ENCODE measurements around the gene RGR.
A peak's percentile ranks its signal among the peaks of the same experiment; 100 is the strongest.

RGR gene

DNA sequence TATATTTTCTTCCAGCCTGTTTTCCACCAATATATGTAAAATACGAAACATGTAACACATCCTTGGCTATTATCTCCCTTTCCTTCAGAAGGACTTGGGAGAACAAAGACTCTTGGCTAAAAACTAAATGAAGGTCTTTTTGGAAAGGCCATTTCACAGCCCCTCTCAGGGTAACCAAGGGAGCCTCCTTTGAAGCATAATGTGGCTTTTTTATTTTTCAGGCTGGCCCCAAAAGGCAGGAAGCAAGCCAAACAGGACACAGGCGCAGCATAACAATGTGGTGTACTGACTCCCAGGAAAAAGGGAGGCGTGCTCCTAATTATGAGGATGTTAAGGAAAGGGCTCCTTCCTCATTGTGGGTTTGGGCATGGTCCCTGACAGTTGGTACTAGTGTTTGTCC is 53.2 kb downstream of the RGR start:
- peaks cover 6 to 29% of the 10 kb centered on the region in 2 donors for H3K27me3 Mint-ChIP-seq
- ATAC-seq (replicated peaks): no peak
- H3K27ac Mint-ChIP-seq: no peak overlapping the region
- H3K4me1 Mint-ChIP-seq (ENCODE audit: low read depth in 2 of 2): no peaks in the 10 kb centered on the region
- no peak overlapping the region for H3K4me3 Mint-ChIP-seq
- no peaks in the 10 kb centered on the region for H3K9me3 Mint-ChIP-seq
- H3K36me3 Mint-ChIP-seq (ENCODE audit: insufficient read depth): no peaks in the 10 kb centered on the region
- no peak for DNase-seq

DNA sequence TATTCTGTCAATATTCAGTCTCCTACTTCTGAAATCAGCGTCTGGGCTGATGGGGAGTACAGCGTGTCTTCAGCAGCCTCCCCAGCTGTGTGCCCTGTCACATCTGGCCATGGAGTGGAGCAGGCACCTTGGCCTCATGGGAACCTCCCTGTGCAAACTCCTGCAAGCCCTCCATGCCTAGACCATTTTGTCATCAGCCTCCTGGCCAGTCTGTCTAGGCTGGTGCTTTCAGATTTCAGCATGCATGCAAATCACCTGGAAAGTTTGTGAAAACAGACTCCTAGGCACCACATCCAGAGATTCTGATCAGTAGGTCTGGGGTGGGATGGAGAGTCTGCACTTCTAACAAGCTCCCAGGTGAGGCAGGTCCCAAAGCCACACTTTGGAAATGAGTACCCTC is 57.4 kb downstream of the RGR start:
- peaks cover 6 to 29% of the 10 kb centered on the region in 2 donors for H3K27me3 Mint-ChIP-seq
- no peak for ATAC-seq (replicated peaks)
- no peaks in the 10 kb centered on the region for H3K36me3 Mint-ChIP-seq (ENCODE audit: insufficient read depth)
- H3K9me3 Mint-ChIP-seq: no peaks in the 10 kb centered on the region
- no peak overlapping the region for H3K4me3 Mint-ChIP-seq
- no peak overlapping the region for H3K27ac Mint-ChIP-seq
- DNase-seq: no peak
- no peaks in the 10 kb centered on the region for H3K4me1 Mint-ChIP-seq (ENCODE audit: low read depth in 2 of 2)

DNA sequence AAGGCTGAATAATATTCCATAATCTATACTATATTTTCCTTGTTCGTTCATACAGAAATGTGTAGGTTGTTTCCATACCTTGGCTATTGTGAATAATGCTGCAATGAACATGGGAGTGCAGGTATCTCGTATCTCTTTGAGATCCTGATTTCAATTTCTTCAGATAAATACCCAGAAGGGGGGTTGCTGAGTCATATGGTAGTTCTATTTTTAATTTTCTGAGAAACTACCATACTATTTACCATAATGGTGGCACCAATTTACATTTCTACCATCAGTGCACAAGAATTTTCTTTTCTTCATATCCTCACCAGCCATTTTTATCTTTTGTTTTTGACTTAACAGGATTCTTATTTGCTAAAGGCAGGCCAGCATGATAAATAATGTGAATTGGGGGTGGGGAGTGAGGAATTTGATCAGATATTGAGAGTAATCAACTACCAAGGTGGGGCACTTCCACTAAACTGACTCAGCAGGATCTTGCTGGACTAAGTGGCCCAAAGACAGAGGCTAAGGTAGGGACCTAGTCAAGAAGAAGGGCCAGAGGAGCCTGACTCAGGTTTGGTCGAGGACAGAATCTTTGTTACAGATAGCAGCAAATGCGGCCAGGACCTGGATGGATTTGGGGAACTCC is 62.0 kb downstream of the RGR start:
- no peaks in the 10 kb centered on the region for H3K9me3 Mint-ChIP-seq
- no peaks in the 10 kb centered on the region for H3K36me3 Mint-ChIP-seq (ENCODE audit: insufficient read depth)
- DNase-seq (no peak), ATAC-seq (replicated peaks) (no peak)
- no peak overlapping the region for H3K27ac Mint-ChIP-seq
- H3K27me3 Mint-ChIP-seq: peaks cover 0 to 7% of the 10 kb centered on the region in 2 donors
- H3K4me3 Mint-ChIP-seq: no peak overlapping the region
- peaks cover 6 to 10% of the 10 kb centered on the region in 2 donors for H3K4me1 Mint-ChIP-seq (ENCODE audit: low read depth in 2 of 2)

DNA sequence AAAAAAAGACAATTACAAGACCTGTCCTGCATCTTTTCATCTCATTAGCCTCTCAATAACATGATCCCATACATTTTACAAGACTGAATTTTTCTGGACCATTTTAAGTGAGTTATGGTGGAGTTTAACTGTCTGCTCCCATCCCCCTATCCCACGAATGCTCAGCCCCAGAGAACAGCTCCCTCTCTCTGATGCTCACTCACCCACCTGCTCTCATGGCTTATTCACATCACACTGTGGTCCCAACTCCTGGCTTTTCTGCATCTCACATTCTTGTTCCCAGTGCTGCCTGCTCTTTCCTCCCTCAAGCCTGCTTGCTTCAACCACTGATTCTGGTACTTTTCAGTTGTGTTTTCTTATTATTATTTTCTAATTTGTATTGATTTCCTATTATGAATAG is 63.2 kb downstream of the RGR start:
- DNase-seq: no peak
- Mint-ChIP-seq H3K9me3 (no peaks in the 10 kb centered on the region), H3K36me3 (ENCODE audit: insufficient read depth) (no peaks in the 10 kb centered on the region), H3K4me1 (ENCODE audit: low read depth in 2 of 2) (peaks cover 6 to 10% of the 10 kb centered on the region in 2 donors), H3K27me3 (no peaks in the 10 kb centered on the region), H3K4me3 (no peak overlapping the region), H3K27ac (no peak overlapping the region)
- ATAC-seq (replicated peaks): no peak

DNA sequence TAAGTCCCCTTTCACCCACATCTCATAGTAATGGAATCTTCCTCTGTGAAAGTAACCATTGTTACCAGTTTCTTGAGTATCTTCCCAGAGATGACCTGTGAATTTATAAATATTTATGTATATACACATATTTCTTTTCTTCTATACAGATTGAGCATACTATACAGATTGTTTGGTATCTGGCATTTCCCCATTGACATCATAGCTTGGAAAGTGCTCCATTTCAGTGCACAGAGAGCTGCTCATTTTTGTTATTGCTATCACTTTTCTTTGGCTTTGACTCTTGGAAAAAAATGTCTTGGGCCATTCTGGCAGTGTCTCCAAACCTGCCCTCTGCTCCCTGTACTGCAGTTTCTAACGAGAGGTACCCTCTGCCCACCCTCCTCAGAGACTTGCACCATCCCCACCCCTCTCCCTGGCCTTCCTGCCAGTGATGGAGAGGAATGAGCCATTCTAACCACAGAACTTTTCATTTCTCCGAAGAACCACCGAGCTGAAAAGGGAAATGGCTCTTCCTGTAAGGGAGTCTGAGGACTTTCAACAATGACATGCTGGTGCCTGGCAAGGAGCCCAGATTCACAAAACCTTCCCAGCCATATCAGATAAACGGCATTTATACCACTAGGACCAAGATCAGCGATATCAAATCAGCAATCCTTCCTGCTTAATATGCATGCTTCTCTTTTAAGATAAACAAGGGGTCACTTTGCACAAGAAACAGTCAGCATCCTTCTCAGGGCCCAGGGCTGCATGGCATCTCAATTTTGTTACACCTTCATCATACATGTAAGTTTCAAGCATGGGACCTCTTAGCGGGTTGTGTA is 63.8 kb downstream of the RGR start:
- H3K9me3 Mint-ChIP-seq: no peaks in the 10 kb centered on the region
- H3K27me3 Mint-ChIP-seq: peaks cover 0 to under 1% of the 10 kb centered on the region in 2 donors
- H3K4me1 Mint-ChIP-seq (ENCODE audit: low read depth in 2 of 2): peaks cover 6 to 10% of the 10 kb centered on the region in 2 donors
- ATAC-seq (replicated peaks) (peak; percentile 52), DNase-seq (no peak)
- no peak overlapping the region for H3K27ac Mint-ChIP-seq
- H3K4me3 Mint-ChIP-seq: peak overlapping the region; percentile 1 to 65
- no peaks in the 10 kb centered on the region for H3K36me3 Mint-ChIP-seq (ENCODE audit: insufficient read depth)

All from effector memory CD8-positive, alpha-beta T cell (primary cell).